PFSK-1 (cell line): Measurements from ENCODE around the gene PTPN6.

Source experiments
- FOXP2 ChIP-seq: optimal IDR thresholded peaks from 2 replicates; pipeline ENCODE3; 2011; ENCODE audit warnings: borderline replicate concordance, control low read depth, inconsistent platforms; ENCODE audit not compliant: insufficient read depth; ENCODE audit errors: extremely low read length, extremely low read depth
- POLR2AphosphoS5 ChIP-seq: IDR thresholded peaks from 2 replicates; pipeline ENCODE4 v1.6.1; 2012; ENCODE audit warnings: low read depth, mild to moderate bottlenecking, control low read depth, low read length, moderate library complexity
- SIN3A ChIP-seq: IDR thresholded peaks from 2 replicates; pipeline ENCODE4 v1.6.1; 2012; ENCODE audit warnings: mild to moderate bottlenecking, low read length, moderate library complexity, borderline replicate concordance; ENCODE audit not compliant: insufficient read depth
- TAF1 ChIP-seq: IDR thresholded peaks from 2 replicates; pipeline ENCODE4 v1.6.1; 2012; ENCODE audit warnings: low read length, control low read depth, borderline replicate concordance; ENCODE audit not compliant: insufficient read depth
- TF ChIP-seq, protein P1 (sequence below), 2 experiments: IDR thresholded peaks; 2 replicates each; pipeline versions ENCODE4 v1.6.1 to v1.8.0; 2011 to 2012; ENCODE audit warnings: low read depth in 2 of 2, low read length in 2 of 2, control low read depth in 1 of 2, inconsistent platforms in 1 of 2, mild to moderate bottlenecking in 1 of 2, moderate library complexity in 1 of 2; ENCODE audit not compliant: insufficient read depth in 1 of 2

The PTPN6 gene

DNA sequence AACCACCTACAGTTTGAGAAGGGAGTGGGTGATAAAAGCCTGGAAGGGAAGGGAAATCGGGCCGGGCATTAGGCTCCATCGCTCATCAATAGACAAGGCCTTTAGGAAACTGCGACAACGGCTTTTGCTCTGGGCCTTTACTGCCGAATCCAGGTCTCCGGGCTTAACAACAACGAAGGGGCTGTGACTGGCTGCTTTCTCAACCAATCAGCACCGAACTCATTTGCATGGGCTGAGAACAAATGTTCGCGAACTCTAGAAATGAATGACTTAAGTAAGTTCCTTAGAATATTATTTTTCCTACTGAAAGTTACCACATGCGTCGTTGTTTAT, 7.8 kb upstream of the PTPN6 start:
- TF ChIP-seq FOXP2 (no peak), TAF1 (no peak), SIN3A (no peak), POLR2AphosphoS5 (no peak)
- TF ChIP-seq, protein P1, sequence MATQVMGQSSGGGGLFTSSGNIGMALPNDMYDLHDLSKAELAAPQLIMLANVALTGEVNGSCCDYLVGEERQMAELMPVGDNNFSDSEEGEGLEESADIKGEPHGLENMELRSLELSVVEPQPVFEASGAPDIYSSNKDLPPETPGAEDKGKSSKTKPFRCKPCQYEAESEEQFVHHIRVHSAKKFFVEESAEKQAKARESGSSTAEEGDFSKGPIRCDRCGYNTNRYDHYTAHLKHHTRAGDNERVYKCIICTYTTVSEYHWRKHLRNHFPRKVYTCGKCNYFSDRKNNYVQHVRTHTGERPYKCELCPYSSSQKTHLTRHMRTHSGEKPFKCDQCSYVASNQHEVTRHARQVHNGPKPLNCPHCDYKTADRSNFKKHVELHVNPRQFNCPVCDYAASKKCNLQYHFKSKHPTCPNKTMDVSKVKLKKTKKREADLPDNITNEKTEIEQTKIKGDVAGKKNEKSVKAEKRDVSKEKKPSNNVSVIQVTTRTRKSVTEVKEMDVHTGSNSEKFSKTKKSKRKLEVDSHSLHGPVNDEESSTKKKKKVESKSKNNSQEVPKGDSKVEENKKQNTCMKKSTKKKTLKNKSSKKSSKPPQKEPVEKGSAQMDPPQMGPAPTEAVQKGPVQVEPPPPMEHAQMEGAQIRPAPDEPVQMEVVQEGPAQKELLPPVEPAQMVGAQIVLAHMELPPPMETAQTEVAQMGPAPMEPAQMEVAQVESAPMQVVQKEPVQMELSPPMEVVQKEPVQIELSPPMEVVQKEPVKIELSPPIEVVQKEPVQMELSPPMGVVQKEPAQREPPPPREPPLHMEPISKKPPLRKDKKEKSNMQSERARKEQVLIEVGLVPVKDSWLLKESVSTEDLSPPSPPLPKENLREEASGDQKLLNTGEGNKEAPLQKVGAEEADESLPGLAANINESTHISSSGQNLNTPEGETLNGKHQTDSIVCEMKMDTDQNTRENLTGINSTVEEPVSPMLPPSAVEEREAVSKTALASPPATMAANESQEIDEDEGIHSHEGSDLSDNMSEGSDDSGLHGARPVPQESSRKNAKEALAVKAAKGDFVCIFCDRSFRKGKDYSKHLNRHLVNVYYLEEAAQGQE (IDR thresholded peaks at IDR 0.05; ENCODE audit: insufficient read depth in 1 of 2, low read depth in 2 of 2, low read length in 2 of 2) = no peak

DNA sequence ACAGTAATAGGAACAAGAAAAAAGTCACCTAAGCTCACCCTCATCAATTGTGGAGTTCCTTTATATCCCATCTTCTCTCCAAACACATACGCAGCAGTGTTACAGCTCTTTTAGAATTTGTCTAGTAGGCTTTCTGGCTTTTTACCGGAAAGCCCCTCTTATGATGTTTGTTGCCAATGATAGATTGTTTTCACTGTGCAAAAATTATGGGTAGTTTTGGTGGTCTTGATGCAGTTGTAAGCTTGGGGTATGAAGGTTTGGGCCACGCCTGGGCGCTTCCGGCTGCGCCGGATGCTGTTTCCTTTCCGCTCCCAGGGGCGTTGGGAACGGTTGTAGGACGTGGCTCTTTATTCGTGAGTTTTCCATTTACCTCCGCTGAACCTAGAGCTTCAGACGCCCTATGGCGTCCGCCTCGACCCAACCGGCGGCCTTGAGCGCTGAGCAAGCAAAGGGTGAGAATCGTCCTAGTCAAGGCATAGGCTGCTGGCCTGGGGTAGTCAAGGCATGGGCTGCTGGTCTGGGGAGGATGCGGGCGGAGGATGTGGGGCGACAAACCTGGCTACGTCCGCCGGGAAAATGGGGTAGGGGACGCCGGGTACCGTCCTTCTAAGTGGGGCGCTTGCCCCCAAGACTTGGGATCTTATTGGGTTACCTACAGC, 7.3 kb upstream of the PTPN6 start, which contains the start of the genes C12orf57 and RNU7-1:
Gene C12orf57 (plus strand): TSS at position 301 of the 659 bp plus-strand sequence. CDS start 100 bp downstream, at position 401.
Gene RNU7-1 (plus strand): TSS at position 95 of the 659 bp plus-strand sequence.
- TF ChIP-seq FOXP2 = no peak
- peak; percentile 100 for TF ChIP-seq SIN3A
- TF ChIP-seq, protein P1 (IDR thresholded peaks at IDR 0.05; ENCODE audit: insufficient read depth in 1 of 2, low read depth in 2 of 2, low read length in 2 of 2) = peak in 1 of 2 experiments; percentile 62; a peak in 2 of 4 replicates
- TF ChIP-seq TAF1 = peak; percentile 72; the same call in 1 of the 2 replicates
- peak; percentile 100 for TF ChIP-seq POLR2AphosphoS5

DNA sequence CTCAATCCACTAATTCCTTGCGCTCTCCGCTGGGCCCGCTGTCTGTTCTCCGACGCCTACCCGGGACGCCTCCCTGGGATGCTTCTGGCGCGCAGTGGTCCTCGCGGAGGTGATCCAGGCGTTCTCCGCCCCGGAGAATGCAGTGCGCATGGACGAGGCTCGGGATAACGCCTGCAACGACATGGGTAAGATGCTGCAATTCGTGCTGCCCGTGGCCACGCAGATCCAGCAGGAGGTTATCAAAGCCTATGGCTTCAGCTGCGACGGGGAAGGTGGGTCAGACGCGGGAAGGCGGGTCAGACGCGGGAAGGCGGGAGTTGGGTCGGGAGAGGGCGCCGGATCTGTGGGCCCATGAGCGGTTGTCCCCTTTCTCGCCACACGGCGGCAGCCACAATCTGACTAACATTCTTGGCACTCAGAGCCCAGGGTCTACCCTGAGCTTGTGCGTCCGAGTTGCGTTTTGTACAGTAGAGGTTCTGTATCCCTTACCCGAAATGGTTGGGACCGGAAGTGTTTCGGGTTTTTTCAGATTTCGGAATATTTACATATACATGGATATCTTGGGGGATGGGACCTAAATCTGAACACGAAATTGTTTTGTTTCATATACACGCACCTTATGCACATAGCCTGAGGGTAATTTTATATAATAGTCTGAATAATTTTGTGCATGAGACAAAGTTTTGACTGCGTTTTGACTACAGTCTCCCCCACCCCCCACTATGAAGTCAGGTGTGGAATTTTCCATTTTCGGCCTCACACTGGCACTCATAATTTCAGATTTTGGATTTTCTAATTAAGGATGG, 6.6 kb upstream of the PTPN6 start:
- TF ChIP-seq SIN3A (no peak), TAF1 (no peak)
- TF ChIP-seq, protein P1 (IDR thresholded peaks at IDR 0.05; ENCODE audit: insufficient read depth in 1 of 2, low read depth in 2 of 2, low read length in 2 of 2) = no peak

DNA sequence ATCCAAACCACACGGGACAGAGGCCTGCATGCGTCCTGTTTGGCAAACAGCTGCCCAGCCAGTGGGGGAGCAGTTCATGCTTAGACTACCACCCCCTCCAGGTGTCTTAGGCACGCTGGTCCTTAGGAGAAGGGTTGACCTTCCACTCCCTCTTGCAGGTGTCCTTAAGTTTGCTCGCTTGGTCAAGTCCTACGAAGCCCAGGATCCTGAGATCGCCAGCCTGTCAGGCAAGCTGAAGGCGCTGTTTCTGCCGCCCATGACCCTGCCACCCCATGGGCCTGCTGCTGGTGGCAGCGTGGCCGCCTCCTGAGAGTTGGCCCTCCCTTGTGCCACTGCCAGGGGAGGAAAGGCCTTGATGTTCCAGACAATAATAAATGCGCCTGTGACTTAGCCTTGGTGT, 5.5 kb upstream of the PTPN6 start:
- TF ChIP-seq POLR2AphosphoS5 (no peak), SIN3A (no peak), FOXP2 (no peak)

DNA sequence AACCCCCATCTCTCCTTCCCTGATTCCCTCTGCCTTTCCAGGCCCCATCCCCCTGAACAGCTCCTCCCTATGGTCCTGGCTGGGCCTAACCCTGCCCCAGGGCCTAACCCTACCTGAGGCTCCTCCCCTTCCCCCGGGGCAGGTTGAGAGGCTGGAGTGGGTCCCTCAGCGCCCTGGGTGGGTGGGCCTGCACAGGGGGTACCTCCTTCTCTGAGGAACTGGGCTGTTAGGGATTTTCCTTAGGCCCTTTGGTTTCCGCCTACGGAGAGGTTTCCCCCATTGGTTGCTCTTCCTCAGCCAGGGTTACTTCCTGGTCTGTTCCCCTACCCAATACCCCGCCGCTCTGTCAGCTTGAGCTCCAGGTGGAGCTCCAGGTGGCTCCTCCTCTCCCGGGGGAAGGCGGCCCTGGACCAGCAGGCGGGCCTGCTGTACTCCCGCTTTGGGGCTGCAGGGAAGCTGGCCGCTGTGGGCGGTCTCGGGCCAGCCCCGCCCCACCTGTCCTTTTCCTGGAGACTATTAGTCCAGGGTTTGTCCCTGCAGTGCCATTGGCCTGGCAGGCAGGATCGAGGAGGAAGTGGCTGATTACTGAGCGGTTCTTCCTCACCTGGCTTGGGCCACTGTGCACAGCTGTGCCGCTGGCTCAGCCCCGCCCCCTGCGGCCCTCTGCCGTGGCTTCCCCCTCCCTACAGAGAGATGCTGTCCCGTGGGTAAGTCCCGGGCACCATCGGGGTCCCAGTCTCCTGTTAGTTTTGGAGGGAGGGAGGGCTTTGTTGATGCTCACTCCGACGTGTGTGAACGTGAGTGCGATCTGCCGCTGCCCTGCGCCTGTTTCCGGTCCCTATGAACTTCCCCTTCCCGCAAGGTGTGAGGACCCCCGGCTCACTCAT, 4.9 kb upstream of the PTPN6 start:
- TF ChIP-seq TAF1 = no peak
- TF ChIP-seq SIN3A = no peak

DNA sequence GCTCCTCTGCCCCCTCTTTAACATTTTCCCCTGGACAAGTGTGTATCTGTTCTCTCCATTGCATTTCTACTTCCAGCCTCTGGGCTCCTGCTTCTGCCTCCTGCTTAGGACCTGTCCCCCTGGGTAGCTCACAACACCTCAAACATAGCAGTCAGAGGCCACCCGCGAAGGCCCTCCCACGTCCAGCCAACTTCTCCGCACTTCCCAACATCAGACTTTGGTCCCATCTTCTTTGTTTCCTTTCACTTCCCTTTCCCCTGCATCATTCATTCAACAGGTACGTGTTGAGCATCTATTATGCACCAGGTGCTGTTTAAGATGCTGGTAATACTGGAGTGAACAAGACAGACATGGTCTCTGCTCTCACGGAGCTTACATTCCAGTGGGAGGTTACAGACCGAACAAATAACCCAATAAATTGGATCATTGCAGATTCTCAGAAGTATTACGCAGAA, 4.2 kb upstream of the PTPN6 start:
- TF ChIP-seq, protein P1 (IDR thresholded peaks at IDR 0.05; ENCODE audit: insufficient read depth in 1 of 2, low read depth in 2 of 2, low read length in 2 of 2) = no peak
- TF ChIP-seq SIN3A (no peak), TAF1 (no peak), FOXP2 (no peak), POLR2AphosphoS5 (no peak)
